Transverse colon (tissue), 4 donors: Measurements from ENCODE around the gene PAXIP1. TPM values are rescaled to one million over a fixed set of nuclear protein-coding genes. Genes with fewer than 3 reads are reported as not detected.

Source experiments
- DNase-seq: peaks from one replicate; pipeline ENCODE4 v3.0.0-alpha.2; 2019
- H3K27ac ChIP-seq, 4 donors: fragments of 200-600 bp; sonication (generic); 2 replicates each; pipeline ENCODE4 v1.5.1; 2016 to 2018; ENCODE audit warnings: inconsistent platforms in 4 of 4
- H3K27me3 ChIP-seq: fragments of 200-600 bp; sonication (generic); 2 replicates; pipeline ENCODE4 v1.5.1; 2017; ENCODE audit warnings: inconsistent platforms
- H3K36me3 ChIP-seq, 4 donors: fragments of 200-600 bp; sonication (generic); 2 replicates each; pipeline ENCODE4 v1.5.1; 2017 to 2019; ENCODE audit warnings: inconsistent platforms in 4 of 4
- H3K4me1 ChIP-seq, 4 donors: fragments of 200-600 bp; sonication (generic); 2 replicates each; pipeline ENCODE4 v1.5.1; 2017 to 2020; ENCODE audit warnings: inconsistent platforms in 4 of 4
- H3K4me3 ChIP-seq, 4 donors: fragments of 200-600 bp; sonication (generic); 1 replicate in 1 of 4; 2 replicates in 3 of 4; pipeline versions ENCODE4 v1.5.1 to v1.6.1; 2017 to 2019; ENCODE audit warnings: inconsistent platforms in 4 of 4
- H3K9me3 ChIP-seq, 2 donors: fragments of 200-600 bp; sonication (generic); 2 replicates each; pipeline ENCODE4 v1.5.1; 2017 to 2019; ENCODE audit warnings: inconsistent platforms in 2 of 2
- CTCF ChIP-seq, 5 experiments: fragments of 200-600 bp in 3 of 5; fragments of 450-650 bp in 2 of 5; sonication (generic) in 3 of 5; IDR thresholded peaks; 1 replicate in 2 of 5; 2 replicates in 3 of 5; pipeline ENCODE4 v1.5.1; 2016 to 2017; ENCODE audit warnings: antibody characterized with exemption in 5 of 5, inconsistent platforms in 3 of 5, mild to moderate bottlenecking in 2 of 5, moderate library complexity in 1 of 5
- EP300 ChIP-seq: sonication (generic); formaldehyde crosslinking; IDR thresholded peaks from one replicate; pipeline ENCODE4 v1.6.1; 2017; ENCODE audit warnings: antibody characterized with exemption, low read depth
- POLR2A ChIP-seq: fragments of 450-650 bp; IDR thresholded peaks from one replicate; pipeline ENCODE4 v1.6.1; 2016; ENCODE audit warnings: antibody characterized with exemption, mild to moderate bottlenecking, moderate library complexity
- POLR2AphosphoS5 ChIP-seq, 3 donors: sonication (generic); formaldehyde crosslinking; IDR thresholded peaks; one replicate each; pipeline ENCODE4 v1.6.1; 2016; ENCODE audit warnings: antibody characterized with exemption in 3 of 3
- WGBS, 2 donors: methylation state at CpG; one replicate each; pipeline ENCODE4 v1.1.5; 2018; ENCODE audit warnings: low coverage in 1 of 2; 5-methylcytosine and 5-hydroxymethylcytosine counted together
- in situ Hi-C, 4 donors: fragments of 200-750 bp; cut with MboI; loops; one replicate each; pipeline versions ENCODE4 v1.15.0 to v1.15.1; 2017; ENCODE audit warnings: low sequenced_read_pairs in 3 of 4, low pct_ligation_motif_present in 1 of 4, low pct_unique_long_range_greater_than_20kb in 1 of 4
- intact Hi-C: fragments of 100-400 bp; cut with DNase I; formaldehyde crosslinking; loops from one replicate; pipeline ENCODE4 v1.15.1; 2023; ENCODE audit warnings: low total_unique reads
- total RNA-seq, 4 donors: library from RNA; depleted of rRNA; stranded (reverse); fragments of >200 nt; gene quantifications; one replicate each; pipeline ENCODE4 v1.1.0, GENCODE V29; 2016

Gene PAXIP1
- total RNA-seq, 4 donors from 2014 or later = 8.2 to 410 (median 13.3) TPM

- intact Hi-C loops = no loop called here
- no peak for DNase-seq
- H3K27ac ChIP-seq = no peak overlapping the region
- in situ Hi-C loops = loop anchor here in 2 of 4 donors (25.0 kb wide), 2 partner anchors 285 to 460 kb away; no protein-coding TSS in a partner anchor
- H3K36me3 ChIP-seq = no peaks in the 10 kb centered on the region
- no peak for TF ChIP-seq EP300
- no peak for TF ChIP-seq POLR2AphosphoS5 (IDR thresholded peaks at IDR 0.05)
- TF ChIP-seq POLR2A = no peak
- no peak for TF ChIP-seq CTCF (IDR thresholded peaks at IDR 0.05)
- WGBS, 2 donors = 79 to 93% methylated on average over 3 to 6 of the region's 6 CpGs
- no peaks in the 10 kb centered on the region for H3K4me1 ChIP-seq
- no peaks in the 10 kb centered on the region for H3K27me3 ChIP-seq
- no peaks in the 10 kb centered on the region for H3K9me3 ChIP-seq
- H3K4me3 ChIP-seq = no peak overlapping the region
Measured at GRCh38 chr7:154902600-154903082, 100.3 kb downstream of the PAXIP1 start.

- Histone ChIP-seq H3K36me3 (no peaks in the 10 kb centered on the region), H3K4me1 (no peaks in the 10 kb centered on the region), H3K4me3 (no peak overlapping the region), H3K9me3 (no peaks in the 10 kb centered on the region), H3K27me3 (no peaks in the 10 kb centered on the region), H3K27ac (no peak overlapping the region)
- intact Hi-C loops = no loop called here
- no peak for DNase-seq
- no peak for TF ChIP-seq CTCF (IDR thresholded peaks at IDR 0.05)
- TF ChIP-seq POLR2AphosphoS5 (IDR thresholded peaks at IDR 0.05) = no peak
- no peak for TF ChIP-seq POLR2A
- no peak for TF ChIP-seq EP300
- in situ Hi-C loops = loop anchor here in 2 of 4 donors (25.0 kb wide), 2 partner anchors 287 to 462 kb away; no protein-coding TSS in a partner anchor
- 77% methylated on average over 5 of the region's 5 CpGs; no CpG with 5 or more reads in 1 of the 2 donors for WGBS, 2 donors
Measured at GRCh38 chr7:154899862-154900261, 103.1 kb downstream of the PAXIP1 start.

- WGBS, 2 donors = 88% methylated on average over 23 of the region's 24 CpGs; no CpG with 5 or more reads in 1 of the 2 donors
- no peaks in the 10 kb centered on the region for H3K27me3 ChIP-seq
- no peaks in the 10 kb centered on the region for H3K36me3 ChIP-seq
- no peaks in the 10 kb centered on the region for H3K9me3 ChIP-seq
- intact Hi-C loops = no loop called here
- H3K27ac ChIP-seq = no peak overlapping the region
- no peak for DNase-seq
- in situ Hi-C loops = no loop called here
- TF ChIP-seq CTCF (IDR thresholded peaks at IDR 0.05) (no peak), POLR2A (no peak), POLR2AphosphoS5 (IDR thresholded peaks at IDR 0.05) (no peak), EP300 (no peak)
- no peaks in the 10 kb centered on the region for H3K4me1 ChIP-seq
- no peak overlapping the region for H3K4me3 ChIP-seq
Measured at GRCh38 chr7:154898973-154899855, 103.7 kb downstream of the PAXIP1 start.

- Histone ChIP-seq H3K4me1 (no peaks in the 10 kb centered on the region), H3K36me3 (no peaks in the 10 kb centered on the region), H3K4me3 (no peak overlapping the region), H3K27ac (no peak overlapping the region), H3K27me3 (no peaks in the 10 kb centered on the region), H3K9me3 (no peaks in the 10 kb centered on the region)
- TF ChIP-seq POLR2AphosphoS5 (IDR thresholded peaks at IDR 0.05) (no peak), CTCF (IDR thresholded peaks at IDR 0.05) (no peak), EP300 (no peak), POLR2A (no peak)
- in situ Hi-C loops (no loop called here), intact Hi-C loops (no loop called here)
- DNase-seq = no peak
- 74% methylated on average over 11 of the region's 11 CpGs; no CpG with 5 or more reads in 1 of the 2 donors for WGBS, 2 donors
Measured at GRCh38 chr7:154896076-154896475, 106.8 kb downstream of the PAXIP1 start.

Other genes starting within 250 kb of the PAXIP1 start
- not detected for gene HTR5A, start 67.2 kb upstream of the PAXIP1 start, total RNA-seq